WTC11 (cell line): ENCODE results near the gene DMD. TPM values are rescaled to one million over a fixed set of nuclear protein-coding genes. Genes with fewer than 3 reads are reported as not detected.

Experiments used
- ATAC-seq: fragments of 200-7000 bp; cut with Tn5 transposase; 2 replicates; pipeline ENCODE4 v1.10.0; 2021; ENCODE audit warnings: mild to moderate bottlenecking, moderate library complexity
- CTCF ChIA-PET: fragments of 300-600 bp; sonication (Branson Sonifier 250); formaldehyde crosslinking; loops from one replicate; lab custom pipeline; 2021; ENCODE audit warnings: antibody characterized with exemption; lab: Charles Lee
- POLR2A ChIA-PET: fragments of 350-600 bp; sonication (Branson Sonifier 250); formaldehyde crosslinking; loops from one replicate; lab custom pipeline; 2021; ENCODE audit warnings: antibody characterized with exemption; lab: Charles Lee
- DNase-seq: peaks from one replicate; pipeline ENCODE4 v3.0.0; 2021; ENCODE audit warnings: low spot score
- H3K27ac Mint-ChIP-seq: 2 replicates; pipeline ENCODE4 v1.8.0; 2021; ENCODE audit warnings: mixed read lengths
- H3K27me3 Mint-ChIP-seq: 2 replicates; pipeline ENCODE4 v1.8.0; 2021; ENCODE audit warnings: low read depth, mild to moderate bottlenecking, moderate library complexity, mixed read lengths
- H3K36me3 Mint-ChIP-seq: 2 replicates; pipeline ENCODE4 v1.8.0; 2021; ENCODE audit warnings: mixed read lengths
- H3K4me1 Mint-ChIP-seq: 2 replicates; pipeline ENCODE4 v1.8.0; 2022; ENCODE audit warnings: mixed read lengths
- H3K4me3 Mint-ChIP-seq: 2 replicates; pipeline ENCODE4 v1.8.0; 2021; ENCODE audit warnings: mild to moderate bottlenecking, moderate library complexity, mixed read lengths
- H3K9me3 Mint-ChIP-seq: 2 replicates; pipeline ENCODE4 v1.8.0; 2021; ENCODE audit warnings: mixed read lengths
- ATF1 ChIP-seq: sonication (generic); formaldehyde crosslinking; IDR thresholded peaks from 2 replicates; pipeline ENCODE4 v1.8.1; 2023; ENCODE audit warnings: mild to moderate bottlenecking, moderate library complexity, missing genetic modification reagents
- EMX1 ChIP-seq: fragments of 250-450 bp; sonication (Bioruptor Pico); IDR thresholded peaks from 2 replicates; pipeline ENCODE4 v1.8.0; 2021; ENCODE audit warnings: mild to moderate bottlenecking
- FOXJ3 ChIP-seq: sonication (generic); formaldehyde crosslinking; IDR thresholded peaks from 2 replicates; pipeline ENCODE4 v1.9.0; 2021; ENCODE audit warnings: missing genetic modification reagents, mild to moderate bottlenecking, borderline replicate concordance
- FOXK1 ChIP-seq: sonication (generic); formaldehyde crosslinking; IDR thresholded peaks from 2 replicates; pipeline ENCODE4 v1.8.0; 2022; ENCODE audit warnings: mild to moderate bottlenecking, moderate library complexity, missing genetic modification reagents
- MYBL2 ChIP-seq: sonication (generic); formaldehyde crosslinking; IDR thresholded peaks from 2 replicates; pipeline ENCODE4 v1.8.1; 2023; ENCODE audit warnings: mild to moderate bottlenecking, moderate library complexity, missing genetic modification reagents
- NFE2L1 ChIP-seq: sonication (generic); formaldehyde crosslinking; IDR thresholded peaks from 2 replicates; pipeline ENCODE4 v1.8.1; 2023; ENCODE audit warnings: missing genetic modification reagents
- NFYB ChIP-seq: sonication (generic); formaldehyde crosslinking; conservative IDR thresholded peaks from 2 replicates; pipeline ENCODE4 v1.8.0; 2022; ENCODE audit warnings: low read depth, missing genetic modification reagents
- NR2C2 ChIP-seq: sonication (generic); formaldehyde crosslinking; IDR thresholded peaks from 2 replicates; pipeline ENCODE4 v1.8.0; 2022; ENCODE audit warnings: mild to moderate bottlenecking, missing genetic modification reagents
- NR3C1 ChIP-seq: sonication (generic); formaldehyde crosslinking; conservative IDR thresholded peaks from 2 replicates; pipeline ENCODE4 v1.8.1; 2023; ENCODE audit warnings: low read depth, mild to moderate bottlenecking, missing genetic modification reagents
- RORB ChIP-seq: fragments of 250-450 bp; sonication (Bioruptor Pico); IDR thresholded peaks from 2 replicates; pipeline ENCODE4 v1.9.0; 2021; ENCODE audit warnings: mild to moderate bottlenecking
- SMAD4 ChIP-seq: sonication (generic); formaldehyde crosslinking; IDR thresholded peaks from 2 replicates; pipeline ENCODE4 v1.8.0; 2022; ENCODE audit warnings: mild to moderate bottlenecking, missing genetic modification reagents
- ZBTB21 ChIP-seq: sonication (generic); formaldehyde crosslinking; IDR thresholded peaks from 2 replicates; pipeline ENCODE4 v1.8.1; 2023; ENCODE audit warnings: mild to moderate bottlenecking, missing genetic modification reagents, borderline replicate concordance
- ZNF138 ChIP-seq: sonication (generic); formaldehyde crosslinking; conservative IDR thresholded peaks from 2 replicates; pipeline ENCODE4 v1.8.1; 2022; ENCODE audit warnings: mild to moderate bottlenecking, moderate library complexity, missing genetic modification reagents
- ZNF232 ChIP-seq: sonication (generic); formaldehyde crosslinking; IDR thresholded peaks from 2 replicates; pipeline ENCODE4 v1.8.0; 2022; ENCODE audit warnings: mild to moderate bottlenecking, missing genetic modification reagents
- total RNA-seq: library from RNA; stranded (reverse); gene quantifications from 3 replicates; pipeline ENCODE4 v1.2.3, GENCODE V29; 2021
- TF ChIP-seq, protein P1 (sequence below): sonication (generic); formaldehyde crosslinking; IDR thresholded peaks from 2 replicates; pipeline ENCODE4 v1.8.0; 2022; ENCODE audit warnings: mild to moderate bottlenecking, missing genetic modification reagents
- TF ChIP-seq, protein P2 (sequence below): sonication (generic); formaldehyde crosslinking; IDR thresholded peaks from 2 replicates; pipeline ENCODE4 v1.8.1; 2023; ENCODE audit warnings: mild to moderate bottlenecking, moderate library complexity, missing genetic modification reagents
- TF ChIP-seq, protein P3 (sequence below): sonication (generic); formaldehyde crosslinking; IDR thresholded peaks from 2 replicates; pipeline ENCODE4 v1.8.1; 2023; ENCODE audit warnings: mild to moderate bottlenecking, missing genetic modification reagents, moderate library complexity
- TF ChIP-seq, protein P4 (sequence below): sonication (generic); formaldehyde crosslinking; IDR thresholded peaks from 2 replicates; pipeline ENCODE4 v1.8.1; 2023; ENCODE audit warnings: mild to moderate bottlenecking, missing genetic modification reagents
- TF ChIP-seq, protein P5 (sequence below): fragments of 200-600 bp; IDR thresholded peaks from 2 replicates; pipeline ENCODE4 v1.8.0; 2022; ENCODE audit warnings: antibody characterized with exemption

The DMD gene
- total RNA-seq, 1 experiment from 2014 or later: 9.1 TPM

DNA sequence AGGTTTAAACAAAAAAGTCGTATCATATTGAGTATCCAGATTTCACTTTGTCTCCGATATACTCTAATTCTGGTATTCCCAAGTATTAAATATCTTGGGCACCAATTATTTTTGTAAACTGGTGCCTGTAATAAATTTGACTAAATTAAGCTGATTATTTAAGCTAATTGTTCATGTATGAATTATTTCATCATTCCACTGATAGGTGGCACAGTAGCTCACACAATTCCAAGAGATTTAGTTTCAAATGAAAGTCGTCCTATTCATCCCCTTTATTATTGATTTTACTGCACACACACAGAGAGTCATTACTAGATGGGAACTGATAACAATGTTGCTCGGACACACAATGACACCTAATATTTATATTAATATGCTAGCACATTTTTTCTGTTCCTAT, 432.4 kb downstream of the DMD start (continued):
- TF ChIP-seq, protein P1, sequence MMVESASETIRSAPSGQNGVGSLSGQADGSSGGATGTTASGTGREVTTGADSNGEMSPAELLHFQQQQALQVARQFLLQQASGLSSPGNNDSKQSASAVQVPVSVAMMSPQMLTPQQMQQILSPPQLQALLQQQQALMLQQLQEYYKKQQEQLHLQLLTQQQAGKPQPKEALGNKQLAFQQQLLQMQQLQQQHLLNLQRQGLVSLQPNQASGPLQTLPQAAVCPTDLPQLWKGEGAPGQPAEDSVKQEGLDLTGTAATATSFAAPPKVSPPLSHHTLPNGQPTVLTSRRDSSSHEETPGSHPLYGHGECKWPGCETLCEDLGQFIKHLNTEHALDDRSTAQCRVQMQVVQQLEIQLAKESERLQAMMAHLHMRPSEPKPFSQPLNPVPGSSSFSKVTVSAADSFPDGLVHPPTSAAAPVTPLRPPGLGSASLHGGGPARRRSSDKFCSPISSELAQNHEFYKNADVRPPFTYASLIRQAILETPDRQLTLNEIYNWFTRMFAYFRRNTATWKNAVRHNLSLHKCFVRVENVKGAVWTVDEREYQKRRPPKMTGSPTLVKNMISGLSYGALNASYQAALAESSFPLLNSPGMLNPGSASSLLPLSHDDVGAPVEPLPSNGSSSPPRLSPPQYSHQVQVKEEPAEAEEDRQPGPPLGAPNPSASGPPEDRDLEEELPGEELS (CRISPR knock-in tag): no peak
- TF ChIP-seq ZNF138 (CRISPR knock-in tag): no peak
- TF ChIP-seq, all 79 proteins: peak for 0

DNA sequence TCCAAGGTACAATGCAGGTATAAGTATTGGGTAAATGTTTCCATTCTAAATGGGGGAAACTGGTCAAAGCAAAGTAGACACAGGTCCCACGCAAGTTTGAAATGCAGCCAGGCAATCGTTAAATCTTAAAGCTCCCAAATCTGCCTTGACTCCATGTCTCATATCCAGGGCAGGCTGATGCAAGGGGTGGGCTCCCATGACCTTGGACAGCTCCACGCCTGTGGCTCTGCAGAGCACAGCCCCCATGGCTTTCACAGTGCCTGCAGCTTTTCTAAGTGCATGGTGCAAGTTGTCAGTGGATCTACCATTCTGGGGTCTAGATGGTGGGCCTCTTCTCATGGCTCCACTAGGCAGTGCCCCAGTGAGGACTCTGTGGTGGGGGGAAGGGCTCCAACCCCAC, 436.4 kb downstream of the DMD start:
- ATAC-seq (no peak), DNase-seq (no peak)
- peaks cover 10% of the 10 kb centered on the region for H3K4me1 Mint-ChIP-seq
- ChIA-PET CTCF (no interaction called here), POLR2A (no interaction called here)
- no peak overlapping the region for H3K27ac Mint-ChIP-seq
- no peak overlapping the region for H3K4me3 Mint-ChIP-seq
- TF ChIP-seq MYBL2: no peak
- TF ChIP-seq, protein P2, sequence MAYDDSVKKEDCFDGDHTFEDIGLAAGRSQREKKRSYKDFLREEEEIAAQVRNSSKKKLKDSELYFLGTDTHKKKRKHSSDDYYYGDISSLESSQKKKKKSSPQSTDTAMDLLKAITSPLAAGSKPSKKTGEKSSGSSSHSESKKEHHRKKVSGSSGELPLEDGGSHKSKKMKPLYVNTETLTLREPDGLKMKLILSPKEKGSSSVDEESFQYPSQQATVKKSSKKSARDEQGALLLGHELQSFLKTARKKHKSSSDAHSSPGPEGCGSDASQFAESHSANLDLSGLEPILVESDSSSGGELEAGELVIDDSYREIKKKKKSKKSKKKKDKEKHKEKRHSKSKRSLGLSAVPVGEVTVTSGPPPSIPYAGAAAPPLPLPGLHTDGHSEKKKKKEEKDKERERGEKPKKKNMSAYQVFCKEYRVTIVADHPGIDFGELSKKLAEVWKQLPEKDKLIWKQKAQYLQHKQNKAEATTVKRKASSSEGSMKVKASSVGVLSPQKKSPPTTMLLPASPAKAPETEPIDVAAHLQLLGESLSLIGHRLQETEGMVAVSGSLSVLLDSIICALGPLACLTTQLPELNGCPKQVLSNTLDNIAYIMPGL (CRISPR knock-in tag): no peak
- no peak for TF ChIP-seq ATF1 (CRISPR knock-in tag)
- TF ChIP-seq FOXJ3 (CRISPR knock-in tag): no peak
- TF ChIP-seq, protein P3, sequence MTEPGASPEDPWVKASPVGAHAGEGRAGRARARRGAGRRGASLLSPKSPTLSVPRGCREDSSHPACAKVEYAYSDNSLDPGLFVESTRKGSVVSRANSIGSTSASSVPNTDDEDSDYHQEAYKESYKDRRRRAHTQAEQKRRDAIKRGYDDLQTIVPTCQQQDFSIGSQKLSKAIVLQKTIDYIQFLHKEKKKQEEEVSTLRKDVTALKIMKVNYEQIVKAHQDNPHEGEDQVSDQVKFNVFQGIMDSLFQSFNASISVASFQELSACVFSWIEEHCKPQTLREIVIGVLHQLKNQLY (CRISPR knock-in tag): no peak
- no peak for TF ChIP-seq NR3C1 (CRISPR knock-in tag)
- no peak for TF ChIP-seq EMX1 (CRISPR knock-in tag)
- no peak for TF ChIP-seq FOXK1 (CRISPR knock-in tag)
- no peak for TF ChIP-seq ZNF232 (CRISPR knock-in tag)
- TF ChIP-seq NFE2L1 (CRISPR knock-in tag): no peak
- no peaks in the 10 kb centered on the region for H3K27me3 Mint-ChIP-seq
- H3K36me3 Mint-ChIP-seq: peaks cover 21% of the 10 kb centered on the region
- no peaks in the 10 kb centered on the region for H3K9me3 Mint-ChIP-seq

DNA sequence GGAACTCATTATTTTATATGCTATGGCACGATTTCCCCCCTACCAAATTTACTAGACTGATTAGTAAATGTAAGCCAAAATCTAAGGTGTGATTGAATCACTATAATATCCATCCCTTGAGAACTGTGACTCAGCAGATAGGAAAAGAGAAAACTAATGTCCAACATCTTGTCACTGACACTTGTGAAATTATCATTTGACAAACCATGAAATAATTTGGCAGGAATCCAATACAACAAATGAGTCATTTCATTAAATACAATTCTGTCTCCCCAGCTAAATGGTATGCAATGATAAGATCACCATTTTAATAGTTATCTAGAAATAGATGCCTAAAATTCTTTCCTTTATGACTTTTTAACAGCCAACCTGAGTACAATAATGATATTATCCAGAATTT, 462.3 kb downstream of the DMD start:
- no peaks in the 10 kb centered on the region for H3K4me1 Mint-ChIP-seq
- no peak for DNase-seq
- H3K27ac Mint-ChIP-seq: no peak overlapping the region
- peaks cover 10% of the 10 kb centered on the region; the same call in 1 of the 2 replicates for H3K9me3 Mint-ChIP-seq
- no peak overlapping the region for H3K4me3 Mint-ChIP-seq
- ChIA-PET POLR2A (no interaction called here), CTCF (no interaction called here)
- H3K36me3 Mint-ChIP-seq: peaks cover 6% of the 10 kb centered on the region; the same call in 1 of the 2 replicates
- no peaks in the 10 kb centered on the region for H3K27me3 Mint-ChIP-seq
- no peak for TF ChIP-seq SMAD4
- TF ChIP-seq, protein P4, sequence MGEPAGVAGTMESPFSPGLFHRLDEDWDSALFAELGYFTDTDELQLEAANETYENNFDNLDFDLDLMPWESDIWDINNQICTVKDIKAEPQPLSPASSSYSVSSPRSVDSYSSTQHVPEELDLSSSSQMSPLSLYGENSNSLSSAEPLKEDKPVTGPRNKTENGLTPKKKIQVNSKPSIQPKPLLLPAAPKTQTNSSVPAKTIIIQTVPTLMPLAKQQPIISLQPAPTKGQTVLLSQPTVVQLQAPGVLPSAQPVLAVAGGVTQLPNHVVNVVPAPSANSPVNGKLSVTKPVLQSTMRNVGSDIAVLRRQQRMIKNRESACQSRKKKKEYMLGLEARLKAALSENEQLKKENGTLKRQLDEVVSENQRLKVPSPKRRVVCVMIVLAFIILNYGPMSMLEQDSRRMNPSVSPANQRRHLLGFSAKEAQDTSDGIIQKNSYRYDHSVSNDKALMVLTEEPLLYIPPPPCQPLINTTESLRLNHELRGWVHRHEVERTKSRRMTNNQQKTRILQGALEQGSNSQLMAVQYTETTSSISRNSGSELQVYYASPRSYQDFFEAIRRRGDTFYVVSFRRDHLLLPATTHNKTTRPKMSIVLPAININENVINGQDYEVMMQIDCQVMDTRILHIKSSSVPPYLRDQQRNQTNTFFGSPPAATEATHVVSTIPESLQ (CRISPR knock-in tag): no peak
- TF ChIP-seq, protein P5, sequence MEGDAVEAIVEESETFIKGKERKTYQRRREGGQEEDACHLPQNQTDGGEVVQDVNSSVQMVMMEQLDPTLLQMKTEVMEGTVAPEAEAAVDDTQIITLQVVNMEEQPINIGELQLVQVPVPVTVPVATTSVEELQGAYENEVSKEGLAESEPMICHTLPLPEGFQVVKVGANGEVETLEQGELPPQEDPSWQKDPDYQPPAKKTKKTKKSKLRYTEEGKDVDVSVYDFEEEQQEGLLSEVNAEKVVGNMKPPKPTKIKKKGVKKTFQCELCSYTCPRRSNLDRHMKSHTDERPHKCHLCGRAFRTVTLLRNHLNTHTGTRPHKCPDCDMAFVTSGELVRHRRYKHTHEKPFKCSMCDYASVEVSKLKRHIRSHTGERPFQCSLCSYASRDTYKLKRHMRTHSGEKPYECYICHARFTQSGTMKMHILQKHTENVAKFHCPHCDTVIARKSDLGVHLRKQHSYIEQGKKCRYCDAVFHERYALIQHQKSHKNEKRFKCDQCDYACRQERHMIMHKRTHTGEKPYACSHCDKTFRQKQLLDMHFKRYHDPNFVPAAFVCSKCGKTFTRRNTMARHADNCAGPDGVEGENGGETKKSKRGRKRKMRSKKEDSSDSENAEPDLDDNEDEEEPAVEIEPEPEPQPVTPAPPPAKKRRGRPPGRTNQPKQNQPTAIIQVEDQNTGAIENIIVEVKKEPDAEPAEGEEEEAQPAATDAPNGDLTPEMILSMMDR: no peak
- no peak for TF ChIP-seq RORB
- TF ChIP-seq ZBTB21: no peak
- TF ChIP-seq NFYB (CRISPR knock-in tag): no peak
- no peak for TF ChIP-seq NR2C2 (CRISPR knock-in tag)
- no peak for ATAC-seq
